Measurements from ENCODE around the gene COPZ1. TPM values are rescaled to one million over a fixed set of nuclear protein-coding genes. Genes with fewer than 3 reads are reported as not detected.
A peak's percentile ranks its signal among the peaks of the same experiment; 100 is the strongest.

Gene COPZ1
- polyA plus RNA-seq, 1 donor, result 193 TPM

DNA sequence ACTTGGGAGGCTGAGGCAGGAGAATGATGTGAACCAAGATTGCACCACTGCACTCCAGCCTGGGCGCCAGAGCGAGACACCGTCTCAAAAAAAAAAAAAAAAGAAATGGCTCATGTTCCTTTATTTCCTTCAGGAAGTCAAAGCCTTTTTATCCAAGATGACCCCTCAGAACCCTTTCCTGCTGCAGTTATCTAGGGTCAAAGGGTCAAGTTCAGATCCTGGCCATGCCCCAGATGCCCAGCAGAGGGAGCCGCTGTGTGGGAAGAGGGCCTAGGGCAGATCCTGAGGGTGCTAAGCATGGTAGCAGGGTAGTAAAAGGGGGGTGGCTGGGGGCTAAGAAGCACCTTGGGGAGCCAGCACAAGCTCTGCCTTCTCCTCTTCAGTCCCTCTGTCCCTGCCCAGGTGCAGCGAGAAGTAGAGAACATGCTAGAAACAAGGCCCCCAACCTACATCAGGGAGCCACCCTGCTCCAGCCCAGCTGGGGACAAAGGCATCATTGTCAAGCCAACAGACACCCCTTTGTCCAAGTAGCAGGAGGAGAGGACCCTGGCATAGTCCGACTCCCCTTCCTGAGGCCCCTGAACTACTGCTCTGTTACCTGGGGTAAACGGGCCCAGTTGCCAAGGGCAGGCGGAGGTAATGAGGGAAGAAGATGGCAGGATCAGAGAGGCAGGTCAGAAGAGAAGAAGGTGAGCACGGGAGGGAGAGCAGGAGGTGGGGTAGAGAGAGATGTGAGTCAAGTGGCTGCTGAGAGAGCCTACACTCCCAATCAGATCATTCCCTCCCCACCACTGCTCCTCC is 30.6 kb upstream of the COPZ1 start:
- H3K4me3 ChIP-seq (ENCODE audit: low read length), result no peak overlapping the region
- no CpG with 5 or more reads among the region's 9 CpGs for WGBS (ENCODE audit: insufficient coverage, low lambda C conversion rate)
- H3K27ac ChIP-seq (ENCODE audit: low read length), result no peak overlapping the region
- H3K36me3 ChIP-seq (ENCODE audit: control insufficient read depth, insufficient read depth, low read length), result no peaks in the 10 kb centered on the region
- H3K9me3 ChIP-seq (ENCODE audit: control insufficient read depth, low read depth, low read length), result no peaks in the 10 kb centered on the region
- peaks cover 30% of the 10 kb centered on the region for H3K4me1 ChIP-seq (ENCODE audit: control insufficient read depth, insufficient read depth, low read length)
- H3K27me3 ChIP-seq (ENCODE audit: control insufficient read depth, insufficient read depth, low read length), result peaks cover 4% of the 10 kb centered on the region
- peak; percentile 66 to 75 for DNase-seq

DNA sequence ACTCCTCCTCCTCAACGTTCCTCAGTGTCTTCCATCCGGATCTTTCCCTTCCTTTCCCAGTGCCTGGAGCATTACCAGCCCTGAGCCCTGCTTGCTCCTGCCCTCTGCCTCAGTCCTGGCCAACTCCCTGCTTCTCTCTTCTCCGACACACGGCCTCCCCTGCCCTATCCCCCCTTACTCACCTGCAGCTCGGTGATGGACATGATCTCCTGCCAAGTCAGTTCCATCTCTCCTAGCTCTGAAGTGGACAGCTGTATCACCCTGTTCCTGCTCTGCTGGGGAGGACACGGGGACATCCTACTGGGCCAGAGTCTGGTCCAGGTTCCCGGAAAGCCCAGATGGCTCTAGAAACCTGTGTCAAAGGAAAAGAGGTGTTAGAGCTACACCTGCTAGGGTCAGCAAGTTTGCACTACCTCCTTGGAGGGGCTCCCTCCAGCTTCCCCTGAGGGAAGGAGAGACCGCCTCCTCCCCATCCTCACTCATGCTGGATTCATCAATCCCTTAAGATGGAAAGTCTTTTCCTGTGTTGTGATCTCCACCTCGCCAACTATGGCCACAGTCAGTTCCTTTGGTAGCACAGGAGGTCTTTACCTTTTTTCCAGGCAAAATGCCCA is 29.9 kb upstream of the COPZ1 start:
- peak overlapping the region; percentile 40 for H3K27ac ChIP-seq (ENCODE audit: low read length)
- no CpG with 5 or more reads among the region's 9 CpGs for WGBS (ENCODE audit: insufficient coverage, low lambda C conversion rate)

GRCh38 chr12:54296393-54297099 is 28.4 kb upstream of the COPZ1 start:
- Histone ChIP-seq H3K36me3 (ENCODE audit: control insufficient read depth, insufficient read depth, low read length) (no peaks in the 10 kb centered on the region), H3K9me3 (ENCODE audit: control insufficient read depth, low read depth, low read length) (no peaks in the 10 kb centered on the region), H3K4me1 (ENCODE audit: control insufficient read depth, insufficient read depth, low read length) (peaks cover 43% of the 10 kb centered on the region), H3K27me3 (ENCODE audit: control insufficient read depth, insufficient read depth, low read length) (peaks cover 20% of the 10 kb centered on the region), H3K27ac (ENCODE audit: low read length) (peak overlapping the region; percentile 32), H3K4me3 (ENCODE audit: low read length) (no peak overlapping the region)
- no CpG with 5 or more reads among the region's 5 CpGs for WGBS (ENCODE audit: insufficient coverage, low lambda C conversion rate)
- DNase-seq, result no peak

More for the DNA sequence above, 29.9 kb upstream of the COPZ1 start:
- H3K27me3 ChIP-seq (ENCODE audit: control insufficient read depth, insufficient read depth, low read length), result peaks cover 10% of the 10 kb centered on the region
- DNase-seq, result peak in 1 of 2 donors; percentile 17
- H3K9me3 ChIP-seq (ENCODE audit: control insufficient read depth, low read depth, low read length), result no peaks in the 10 kb centered on the region
- H3K4me1 ChIP-seq (ENCODE audit: control insufficient read depth, insufficient read depth, low read length), result peaks cover 30% of the 10 kb centered on the region
- H3K4me3 ChIP-seq (ENCODE audit: low read length), result no peak overlapping the region
- H3K36me3 ChIP-seq (ENCODE audit: control insufficient read depth, insufficient read depth, low read length), result no peaks in the 10 kb centered on the region

GRCh38 chr12:54298904-54299303 is 26.0 kb upstream of the COPZ1 start:
- DNase-seq, result no peak
- Histone ChIP-seq H3K4me1 (ENCODE audit: control insufficient read depth, insufficient read depth, low read length) (peaks cover 43% of the 10 kb centered on the region), H3K9me3 (ENCODE audit: control insufficient read depth, low read depth, low read length) (no peaks in the 10 kb centered on the region), H3K36me3 (ENCODE audit: control insufficient read depth, insufficient read depth, low read length) (no peaks in the 10 kb centered on the region), H3K4me3 (ENCODE audit: low read length) (no peak overlapping the region), H3K27me3 (ENCODE audit: control insufficient read depth, insufficient read depth, low read length) (peaks cover 20% of the 10 kb centered on the region), H3K27ac (ENCODE audit: low read length) (no peak overlapping the region)
- no CpG with 5 or more reads among the region's 5 CpGs for WGBS (ENCODE audit: insufficient coverage, low lambda C conversion rate)

GRCh38 chr12:54299515-54300224 is 25.3 kb upstream of the COPZ1 start:
- no peak overlapping the region for H3K27ac ChIP-seq (ENCODE audit: low read length)
- WGBS (ENCODE audit: insufficient coverage, low lambda C conversion rate), result 60% methylated on average over 2 of the region's 8 CpGs
- H3K4me3 ChIP-seq (ENCODE audit: low read length), result no peak overlapping the region

DNA sequence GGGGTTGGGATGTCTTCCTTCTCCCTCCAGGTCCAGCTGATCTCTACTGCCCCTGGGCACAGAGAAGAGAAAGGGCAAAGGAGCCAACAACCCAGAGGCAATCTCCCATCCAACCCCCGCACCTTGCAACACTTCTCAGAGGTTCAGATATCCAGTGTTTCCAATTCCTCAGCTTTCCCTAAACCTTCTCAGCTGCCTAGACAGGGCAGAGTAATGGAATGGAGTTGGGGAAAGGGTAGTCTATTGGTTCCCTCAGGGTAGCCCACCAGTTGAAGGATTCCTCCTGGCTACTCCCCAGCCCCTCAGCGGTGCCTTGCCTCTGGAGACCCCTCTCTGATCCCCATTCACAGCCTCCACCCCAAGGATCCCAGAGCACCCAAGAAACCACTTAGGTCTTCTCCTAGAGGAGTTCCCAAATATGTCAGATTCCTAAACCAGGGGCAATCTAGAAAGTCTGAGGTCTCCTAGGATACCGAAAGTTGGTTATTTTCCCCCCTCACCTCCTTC is 24.7 kb upstream of the COPZ1 start:
- Histone ChIP-seq H3K27me3 (ENCODE audit: control insufficient read depth, insufficient read depth, low read length) (peaks cover 20% of the 10 kb centered on the region), H3K9me3 (ENCODE audit: control insufficient read depth, low read depth, low read length) (no peaks in the 10 kb centered on the region), H3K36me3 (ENCODE audit: control insufficient read depth, insufficient read depth, low read length) (no peaks in the 10 kb centered on the region), H3K4me1 (ENCODE audit: control insufficient read depth, insufficient read depth, low read length) (peaks cover 35% of the 10 kb centered on the region), H3K4me3 (ENCODE audit: low read length) (peak overlapping the region; percentile 30), H3K27ac (ENCODE audit: low read length) (no peak overlapping the region)
- no peak for DNase-seq
- 17% methylated on average over 1 of the region's 3 CpGs for WGBS (ENCODE audit: insufficient coverage, low lambda C conversion rate)

More at GRCh38 chr12:54299515-54300224, 25.3 kb upstream of the COPZ1 start:
- Histone ChIP-seq H3K9me3 (ENCODE audit: control insufficient read depth, low read depth, low read length) (no peaks in the 10 kb centered on the region), H3K27me3 (ENCODE audit: control insufficient read depth, insufficient read depth, low read length) (peaks cover 20% of the 10 kb centered on the region), H3K36me3 (ENCODE audit: control insufficient read depth, insufficient read depth, low read length) (no peaks in the 10 kb centered on the region), H3K4me1 (ENCODE audit: control insufficient read depth, insufficient read depth, low read length) (peaks cover 41% of the 10 kb centered on the region)
- DNase-seq, result no peak

DNA sequence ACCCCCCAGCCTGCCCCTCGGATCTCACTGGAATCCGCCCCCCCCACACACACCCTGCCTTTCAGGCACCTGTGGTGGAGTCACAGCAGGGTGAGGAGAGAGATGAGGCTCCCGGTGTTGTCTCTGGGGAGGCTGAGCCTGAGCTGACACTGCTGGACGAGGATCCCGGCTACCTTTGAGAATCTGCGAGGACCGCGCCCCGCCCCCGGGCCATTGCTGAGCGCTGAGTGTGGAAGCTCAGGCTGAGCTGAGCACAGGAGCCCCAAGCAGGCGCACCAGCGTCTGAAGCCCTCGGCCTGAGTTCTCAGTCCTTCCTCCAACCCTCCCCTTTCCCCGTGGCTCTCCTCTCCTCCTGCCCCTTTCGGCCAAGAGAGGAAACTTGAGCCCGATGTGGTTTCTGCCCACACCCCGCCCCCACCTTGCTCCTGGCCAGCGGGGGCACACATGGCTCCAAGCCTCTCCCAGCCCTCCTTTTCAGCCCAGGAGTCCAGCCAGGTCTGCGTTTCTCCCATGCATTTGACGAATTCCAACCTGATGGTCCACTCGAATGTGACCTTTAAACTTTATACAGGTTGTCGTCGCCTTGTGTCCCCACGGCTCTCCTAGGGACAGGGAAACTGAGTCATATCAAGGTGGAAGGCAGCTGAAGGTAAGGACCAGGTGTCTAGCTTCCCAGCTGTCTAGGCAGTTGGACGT is 24.1 kb upstream of the COPZ1 start, which contains the start of gene NFE2:
Gene NFE2, minus strand, starts transcription at position 284 of the 696 bp plus-strand sequence. CDS start 5,767 bp downstream, outside the sequence.
- Histone ChIP-seq H3K36me3 (ENCODE audit: control insufficient read depth, insufficient read depth, low read length) (no peaks in the 10 kb centered on the region), H3K27ac (ENCODE audit: low read length) (no peak within 1 kb of the TSS), H3K4me1 (ENCODE audit: control insufficient read depth, insufficient read depth, low read length) (peaks cover 31% of the 10 kb centered on the region), H3K4me3 (ENCODE audit: low read length) (peak within 1 kb of the TSS; percentile 30), H3K27me3 (ENCODE audit: control insufficient read depth, insufficient read depth, low read length) (peaks cover 20% of the 10 kb centered on the region), H3K9me3 (ENCODE audit: control insufficient read depth, low read depth, low read length) (no peaks in the 10 kb centered on the region)
- WGBS (ENCODE audit: insufficient coverage, low lambda C conversion rate), result 0% methylated on average over 1 of the region's 26 CpGs
- peak; percentile 28 to 50 for DNase-seq

- peaks cover 25% of the 10 kb centered on the region for H3K4me1 ChIP-seq (ENCODE audit: control insufficient read depth, insufficient read depth, low read length)
- no peak overlapping the region for H3K4me3 ChIP-seq (ENCODE audit: low read length)
- peak in 1 of 2 donors; percentile 9 for DNase-seq
- H3K9me3 ChIP-seq (ENCODE audit: control insufficient read depth, low read depth, low read length), result no peaks in the 10 kb centered on the region
- no CpG with 5 or more reads among the region's 1 CpG for WGBS (ENCODE audit: insufficient coverage, low lambda C conversion rate)
- peaks cover 20% of the 10 kb centered on the region for H3K27me3 ChIP-seq (ENCODE audit: control insufficient read depth, insufficient read depth, low read length)
- no peak overlapping the region for H3K27ac ChIP-seq (ENCODE audit: low read length)
- H3K36me3 ChIP-seq (ENCODE audit: control insufficient read depth, insufficient read depth, low read length), result no peaks in the 10 kb centered on the region
These were observed 23.4 kb upstream of the COPZ1 start for GRCh38 chr12:54301428-54302048.

GRCh38 chr12:54303640-54304039 is 21.3 kb upstream of the COPZ1 start:
- Histone ChIP-seq H3K27me3 (ENCODE audit: control insufficient read depth, insufficient read depth, low read length) (peaks cover 20% of the 10 kb centered on the region), H3K4me1 (ENCODE audit: control insufficient read depth, insufficient read depth, low read length) (peaks cover 23% of the 10 kb centered on the region), H3K4me3 (ENCODE audit: low read length) (no peak overlapping the region), H3K36me3 (ENCODE audit: control insufficient read depth, insufficient read depth, low read length) (no peaks in the 10 kb centered on the region), H3K9me3 (ENCODE audit: control insufficient read depth, low read depth, low read length) (no peaks in the 10 kb centered on the region), H3K27ac (ENCODE audit: low read length) (no peak overlapping the region)
- no peak for DNase-seq
